Amniotic stem cell (primary cell): ENCODE results near the gene CNTN6.

ENCODE experiments used
- DNase-seq: peaks from one replicate; lab custom pipeline; 2025; lab: John Stamatoyannopoulos, UW

CNTN6 gene

GRCh38 chr3:1179146-1179545 is 86.3 kb downstream of the CNTN6 start:
- no peak for DNase-seq

- DNase-seq: no peak
Observed at GRCh38 chr3:1183320-1184048, 90.7 kb downstream of the CNTN6 start.

- DNase-seq: no peak
Observed at GRCh38 chr3:1190569-1190968, 97.7 kb downstream of the CNTN6 start.

GRCh38 chr3:1191026-1191425 is 98.2 kb downstream of the CNTN6 start:
- no peak for DNase-seq

- DNase-seq: no peak
Observed at GRCh38 chr3:1195947-1196346, 103.1 kb downstream of the CNTN6 start.

- DNase-seq: no peak
Observed at GRCh38 chr3:1197051-1197450, 104.2 kb downstream of the CNTN6 start.

- DNase-seq: no peak
Observed at GRCh38 chr3:1200371-1200770, 107.5 kb downstream of the CNTN6 start.

GRCh38 chr3:1207904-1208303 is 115.1 kb downstream of the CNTN6 start:
- no peak for DNase-seq

GRCh38 chr3:1214933-1215332 is 122.1 kb downstream of the CNTN6 start:
- DNase-seq: no peak

GRCh38 chr3:1216856-1217255 is 124.0 kb downstream of the CNTN6 start:
- no peak for DNase-seq

GRCh38 chr3:1227111-1227510 is 134.3 kb downstream of the CNTN6 start:
- DNase-seq: no peak

GRCh38 chr3:1228289-1228688 is 135.5 kb downstream of the CNTN6 start:
- DNase-seq: no peak

GRCh38 chr3:1230920-1231319 is 138.1 kb downstream of the CNTN6 start:
- no peak for DNase-seq

- no peak for DNase-seq
Observed at GRCh38 chr3:1232276-1232675, 139.5 kb downstream of the CNTN6 start.

- no peak for DNase-seq
Observed at GRCh38 chr3:1235526-1236120, 142.8 kb downstream of the CNTN6 start.

- DNase-seq: no peak
Observed at GRCh38 chr3:1251282-1252060, 158.6 kb downstream of the CNTN6 start.

- no peak for DNase-seq
Observed at GRCh38 chr3:1252061-1252430, 159.2 kb downstream of the CNTN6 start.

GRCh38 chr3:1262246-1262645 is 169.4 kb downstream of the CNTN6 start:
- no peak for DNase-seq

GRCh38 chr3:1263121-1263520 is 170.3 kb downstream of the CNTN6 start:
- no peak for DNase-seq

- DNase-seq: no peak
Observed at GRCh38 chr3:1269808-1270207, 177.0 kb downstream of the CNTN6 start.

GRCh38 chr3:1272546-1273265 is 179.9 kb downstream of the CNTN6 start:
- no peak for DNase-seq

GRCh38 chr3:1275495-1275894 is 182.7 kb downstream of the CNTN6 start:
- DNase-seq: no peak

GRCh38 chr3:1287815-1288214 is 195.0 kb downstream of the CNTN6 start:
- no peak for DNase-seq
